H9 (cell line): ENCODE data around the gene YY1. TPM values are rescaled to one million over a fixed set of nuclear protein-coding genes. Genes with fewer than 3 reads are reported as not detected.

Experiments
- DNase-seq: peaks from one replicate; pipeline ENCODE4 v3.0.0-alpha.2; 2017
- H2AFZ ChIP-seq: one replicate; pipeline ENCODE4 v1.6.1; 2013; ENCODE audit warnings: mild to moderate bottlenecking, low read length, control low read depth, moderate library complexity
- H2AK5ac ChIP-seq: 2 replicates; pipeline ENCODE4 v1.6.1; 2013; ENCODE audit warnings: low read length, control low read depth, mixed read lengths; ENCODE audit not compliant: insufficient read length
- H2BK120ac ChIP-seq: one replicate; pipeline ENCODE4 v1.6.1; 2013; ENCODE audit warnings: low read depth, mild to moderate bottlenecking, low read length, control low read depth, inconsistent platforms; ENCODE audit not compliant: poor library complexity, severe bottlenecking
- H2BK12ac ChIP-seq: 2 replicates; pipeline ENCODE4 v1.6.1; 2013; ENCODE audit warnings: low read length, control low read depth, mixed read lengths, low read depth; ENCODE audit not compliant: insufficient read length
- H2BK15ac ChIP-seq: 2 replicates; pipeline ENCODE4 v1.6.1; 2013; ENCODE audit warnings: low read depth, low read length, control low read depth
- H2BK20ac ChIP-seq: one replicate; pipeline ENCODE4 v1.6.1; 2013; ENCODE audit warnings: low read depth, mild to moderate bottlenecking, low read length, control low read depth, inconsistent platforms; ENCODE audit not compliant: poor library complexity, severe bottlenecking
- H2BK5ac ChIP-seq: 2 replicates; pipeline ENCODE4 v1.6.1; 2013; ENCODE audit warnings: low read length, control low read depth, mixed read lengths; ENCODE audit not compliant: insufficient read length
- H3K14ac ChIP-seq: 2 replicates; pipeline ENCODE4 v1.6.1; 2013; ENCODE audit warnings: low read length, control low read depth; ENCODE audit not compliant: insufficient read depth
- H3K18ac ChIP-seq: 2 replicates; pipeline ENCODE4 v1.6.1; 2013; ENCODE audit warnings: low read depth, mild to moderate bottlenecking, mixed read lengths, low read length, control low read depth; ENCODE audit not compliant: insufficient read length
- H3K23ac ChIP-seq: 2 replicates; pipeline ENCODE4 v1.6.1; 2013; ENCODE audit warnings: low read length, control low read depth, mixed read lengths, low read depth; ENCODE audit not compliant: insufficient read length
- H3K23me2 ChIP-seq: 2 replicates; pipeline ENCODE4 v1.6.1; 2013; ENCODE audit warnings: low read depth, mild to moderate bottlenecking, mixed read lengths, low read length, control low read depth; ENCODE audit not compliant: insufficient read length, poor library complexity, severe bottlenecking
- H3K27ac ChIP-seq: 2 replicates; pipeline ENCODE4 v1.5.1; 2013; ENCODE audit warnings: low read length, control low read depth, mixed read lengths, low read depth; ENCODE audit not compliant: insufficient read length
- H3K27me3 ChIP-seq: 2 replicates; pipeline ENCODE4 v1.6.1; 2013; ENCODE audit warnings: low read length, control low read depth, inconsistent platforms; ENCODE audit not compliant: insufficient read depth
- H3K4ac ChIP-seq: 2 replicates; pipeline ENCODE4 v1.6.1; 2013; ENCODE audit warnings: low read depth, mild to moderate bottlenecking, control low read depth, inconsistent platforms, low read length, moderate library complexity
- H3K4me1 ChIP-seq: 2 replicates; pipeline ENCODE4 v1.6.1; 2013; ENCODE audit warnings: low read length, control low read depth, inconsistent platforms; ENCODE audit not compliant: insufficient read depth
- H3K4me2 ChIP-seq: 2 replicates; pipeline ENCODE4 v1.6.1; 2013; ENCODE audit warnings: low read length, control low read depth, mixed read lengths; ENCODE audit not compliant: insufficient read length, insufficient read depth
- H3K56ac ChIP-seq: 2 replicates; pipeline ENCODE4 v1.6.1; 2013; ENCODE audit warnings: low read depth, mild to moderate bottlenecking, mixed read lengths, low read length, control low read depth; ENCODE audit not compliant: insufficient read length
- H3K79me1 ChIP-seq: 2 replicates; pipeline ENCODE4 v1.6.1; 2013; ENCODE audit warnings: low read depth, mild to moderate bottlenecking, moderate library complexity, low read length, control low read depth, inconsistent platforms; ENCODE audit not compliant: insufficient read depth, poor library complexity, severe bottlenecking
- H3K79me2 ChIP-seq: 2 replicates; pipeline ENCODE4 v1.6.1; 2013; ENCODE audit warnings: low read length, control low read depth, inconsistent platforms; ENCODE audit not compliant: insufficient read depth
- H3K9ac ChIP-seq: 2 replicates; pipeline ENCODE4 v1.6.1; 2013; ENCODE audit warnings: low read length, control low read depth, mixed read lengths; ENCODE audit not compliant: insufficient read length; ENCODE audit errors: extremely low read depth
- H3K9me3 ChIP-seq: one replicate; pipeline ENCODE4 v1.6.1; 2013; ENCODE audit warnings: low read depth, low read length, inconsistent platforms; ENCODE audit not compliant: control insufficient read depth
- H3T11ph ChIP-seq: one replicate; pipeline ENCODE4 v1.6.1; 2013; ENCODE audit warnings: mild to moderate bottlenecking, low read length, control low read depth, inconsistent platforms
- H4K20me1 ChIP-seq: one replicate; pipeline ENCODE4 v1.6.1; 2013; ENCODE audit not compliant: control insufficient read depth, insufficient read length, insufficient read depth
- H4K5ac ChIP-seq: 2 replicates; pipeline ENCODE4 v1.6.1; 2013; ENCODE audit warnings: low read depth, mild to moderate bottlenecking, mixed read lengths, low read length, control low read depth; ENCODE audit not compliant: insufficient read length
- H4K8ac ChIP-seq: replicated peaks from 2 replicates; pipeline ENCODE4 v1.6.1; 2013; ENCODE audit warnings: low read length, control low read depth, mixed read lengths, low read depth; ENCODE audit not compliant: insufficient read length
- H4K91ac ChIP-seq: 2 replicates; pipeline ENCODE4 v1.6.1; 2013; ENCODE audit warnings: low read depth, mild to moderate bottlenecking, moderate library complexity, mixed read lengths, low read length, control low read depth; ENCODE audit not compliant: insufficient read length
- H3K27ac Mint-ChIP-seq, 3 experiments: 2 replicates in 2 of 3; 3 replicates in 1 of 3; pipeline ENCODE4 v1.8.0; 2020 to 2021; ENCODE audit warnings: mixed read lengths in 3 of 3, mild to moderate bottlenecking in 1 of 3, moderate library complexity in 1 of 3
- H3K27me3 Mint-ChIP-seq: 2 replicates; pipeline ENCODE4 v1.8.0; 2021; ENCODE audit warnings: low read depth, mild to moderate bottlenecking, moderate library complexity, mixed read lengths
- H3K36me3 Mint-ChIP-seq, 3 experiments: 2 replicates in 2 of 3; 3 replicates in 1 of 3; pipeline ENCODE4 v1.8.0; 2020 to 2021; ENCODE audit warnings: low read depth in 3 of 3, mixed read lengths in 3 of 3; ENCODE audit not compliant: insufficient read depth in 1 of 3
- H3K4me1 Mint-ChIP-seq, 2 experiments: 2 replicates each; pipeline ENCODE4 v1.8.0; 2020; ENCODE audit warnings: mixed read lengths in 2 of 2
- H3K4me3 Mint-ChIP-seq, 2 experiments: 2 replicates in 1 of 2; 3 replicates in 1 of 2; pipeline ENCODE4 v1.8.0; 2020 to 2021; ENCODE audit warnings: mild to moderate bottlenecking in 2 of 2, mixed read lengths in 2 of 2, moderate library complexity in 1 of 2
- H3K9me3 Mint-ChIP-seq, 2 experiments: 2 replicates in 1 of 2; 3 replicates in 1 of 2; pipeline ENCODE4 v1.8.0; 2020; ENCODE audit warnings: mild to moderate bottlenecking in 2 of 2, mixed read lengths in 2 of 2, moderate library complexity in 1 of 2
- WGBS: extraction: QIAGEN DNeasy Blood & Tissue Kit; methylation state at CpG from one replicate; pipeline ENCODE4 v1.1.7; 2013; ENCODE audit warnings: missing lambda C conversion rate, low lambda C conversion rate, mixed read lengths; ENCODE audit not compliant: insufficient read length; ENCODE audit errors: extremely low coverage; 5-methylcytosine and 5-hydroxymethylcytosine counted together
- total RNA-seq: library from RNA; stranded (reverse); gene quantifications from 2 replicates; pipeline ENCODE4 v1.2.1, GENCODE V29; 2021
- TF ChIP-seq, protein P1 (sequence below): fragments of 200-600 bp; sonication (generic); conservative IDR thresholded peaks from 3 replicates; pipeline ENCODE4 v1.8.0; 2021; ENCODE audit warnings: antibody characterized with exemption, mild to moderate bottlenecking

The YY1 gene
- total RNA-seq, 1 experiment from 2014 or later: 103 TPM

DNA sequence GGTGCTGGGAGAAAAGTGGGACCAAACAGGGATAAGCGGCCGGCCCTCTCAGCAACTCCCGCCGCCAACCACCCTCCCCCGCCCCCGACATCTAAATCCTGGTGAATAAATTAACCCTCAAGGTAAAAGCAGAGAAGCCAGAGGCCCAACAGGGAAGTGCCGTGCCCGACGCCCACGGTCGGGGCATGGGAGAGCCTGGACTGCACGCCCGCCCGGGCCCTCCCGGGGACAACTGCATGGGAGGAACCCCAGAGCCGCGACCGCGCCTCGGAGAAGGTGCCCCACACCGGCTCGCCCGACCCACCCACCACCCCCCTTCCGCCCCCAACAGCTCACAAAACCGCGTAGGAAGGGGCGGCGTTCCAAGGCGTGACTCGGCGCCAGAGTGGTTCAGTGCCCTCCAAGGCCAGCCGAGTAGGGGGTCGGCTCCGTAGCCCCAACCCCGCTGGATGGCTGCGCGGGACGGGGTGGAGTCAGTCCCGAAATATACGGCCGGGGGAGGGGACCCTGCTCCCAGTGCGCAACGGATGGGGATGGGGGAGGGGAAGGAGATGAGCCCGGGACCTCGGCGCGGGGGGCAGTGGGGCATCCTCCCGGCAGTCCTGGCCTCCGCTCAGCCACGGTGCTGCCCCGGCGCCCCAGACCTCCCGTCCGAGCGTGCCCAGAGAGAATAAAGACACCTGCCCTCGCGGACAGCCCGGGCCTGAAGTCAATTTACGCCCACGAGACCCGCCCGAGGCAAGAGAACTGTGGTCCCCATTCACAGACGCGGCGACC lies 66.6 kb downstream of the YY1 start:
- Histone ChIP-seq H3K79me2 (peaks cover 8% of the 10 kb centered on the region; the same call in 1 of the 2 replicates), H2AFZ (no peak overlapping the region), H2AK5ac (no peak overlapping the region), H2BK15ac (no peak overlapping the region), H3K4me2 (peak overlapping the region; percentile 75), H3K14ac (peak overlapping the region; percentile 8; the same call in 1 of the 2 replicates), H3K27ac (no peak overlapping the region), H2BK5ac (no peak overlapping the region), H2BK20ac (no peak overlapping the region), H3K79me1 (peaks cover 3% of the 10 kb centered on the region), H3K23me2 (peaks cover 16% of the 10 kb centered on the region), H3K27me3 (no peaks in the 10 kb centered on the region), H4K5ac (no peak overlapping the region), H4K91ac (no peak overlapping the region), H4K8ac (no peak overlapping the region), H3K56ac (no peak overlapping the region), H3T11ph (no peak overlapping the region), H3K4ac (no peak overlapping the region; the same call in 1 of the 2 replicates), H3K23ac (no peak overlapping the region), H2BK120ac (no peak overlapping the region), H4K20me1 (peaks cover 4% of the 10 kb centered on the region), H2BK12ac (no peak overlapping the region), H3K18ac (peak overlapping the region; percentile 21), H3K9me3 (no peaks in the 10 kb centered on the region), H3K9ac (peak overlapping the region; percentile 39), H3K4me1 (no peaks in the 10 kb centered on the region; the same call in 1 of the 2 replicates)
- H3K27ac Mint-ChIP-seq: peak overlapping the region; percentile 83 to 94 (median 93); a peak in 6 of 7 replicates
- peak overlapping the region; percentile 86 to 92 for H3K4me3 Mint-ChIP-seq
- H3K27me3 Mint-ChIP-seq: peaks cover 1% of the 10 kb centered on the region
- no CpG with 5 or more reads among the region's 65 CpGs for WGBS
- peak; percentile 57 for DNase-seq
- TF ChIP-seq, protein P1, sequence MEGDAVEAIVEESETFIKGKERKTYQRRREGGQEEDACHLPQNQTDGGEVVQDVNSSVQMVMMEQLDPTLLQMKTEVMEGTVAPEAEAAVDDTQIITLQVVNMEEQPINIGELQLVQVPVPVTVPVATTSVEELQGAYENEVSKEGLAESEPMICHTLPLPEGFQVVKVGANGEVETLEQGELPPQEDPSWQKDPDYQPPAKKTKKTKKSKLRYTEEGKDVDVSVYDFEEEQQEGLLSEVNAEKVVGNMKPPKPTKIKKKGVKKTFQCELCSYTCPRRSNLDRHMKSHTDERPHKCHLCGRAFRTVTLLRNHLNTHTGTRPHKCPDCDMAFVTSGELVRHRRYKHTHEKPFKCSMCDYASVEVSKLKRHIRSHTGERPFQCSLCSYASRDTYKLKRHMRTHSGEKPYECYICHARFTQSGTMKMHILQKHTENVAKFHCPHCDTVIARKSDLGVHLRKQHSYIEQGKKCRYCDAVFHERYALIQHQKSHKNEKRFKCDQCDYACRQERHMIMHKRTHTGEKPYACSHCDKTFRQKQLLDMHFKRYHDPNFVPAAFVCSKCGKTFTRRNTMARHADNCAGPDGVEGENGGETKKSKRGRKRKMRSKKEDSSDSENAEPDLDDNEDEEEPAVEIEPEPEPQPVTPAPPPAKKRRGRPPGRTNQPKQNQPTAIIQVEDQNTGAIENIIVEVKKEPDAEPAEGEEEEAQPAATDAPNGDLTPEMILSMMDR: no peak
- peaks cover 36 to 44% of the 10 kb centered on the region in 2 experiments for H3K4me1 Mint-ChIP-seq
- peaks cover 9 to 17% (median 16%) of the 10 kb centered on the region in 3 experiments for H3K36me3 Mint-ChIP-seq
- H3K9me3 Mint-ChIP-seq: no peaks in the 10 kb centered on the region; a peak in 1 of 5 replicates
